ENCODE data around the gene PRDX5.

DNA sequence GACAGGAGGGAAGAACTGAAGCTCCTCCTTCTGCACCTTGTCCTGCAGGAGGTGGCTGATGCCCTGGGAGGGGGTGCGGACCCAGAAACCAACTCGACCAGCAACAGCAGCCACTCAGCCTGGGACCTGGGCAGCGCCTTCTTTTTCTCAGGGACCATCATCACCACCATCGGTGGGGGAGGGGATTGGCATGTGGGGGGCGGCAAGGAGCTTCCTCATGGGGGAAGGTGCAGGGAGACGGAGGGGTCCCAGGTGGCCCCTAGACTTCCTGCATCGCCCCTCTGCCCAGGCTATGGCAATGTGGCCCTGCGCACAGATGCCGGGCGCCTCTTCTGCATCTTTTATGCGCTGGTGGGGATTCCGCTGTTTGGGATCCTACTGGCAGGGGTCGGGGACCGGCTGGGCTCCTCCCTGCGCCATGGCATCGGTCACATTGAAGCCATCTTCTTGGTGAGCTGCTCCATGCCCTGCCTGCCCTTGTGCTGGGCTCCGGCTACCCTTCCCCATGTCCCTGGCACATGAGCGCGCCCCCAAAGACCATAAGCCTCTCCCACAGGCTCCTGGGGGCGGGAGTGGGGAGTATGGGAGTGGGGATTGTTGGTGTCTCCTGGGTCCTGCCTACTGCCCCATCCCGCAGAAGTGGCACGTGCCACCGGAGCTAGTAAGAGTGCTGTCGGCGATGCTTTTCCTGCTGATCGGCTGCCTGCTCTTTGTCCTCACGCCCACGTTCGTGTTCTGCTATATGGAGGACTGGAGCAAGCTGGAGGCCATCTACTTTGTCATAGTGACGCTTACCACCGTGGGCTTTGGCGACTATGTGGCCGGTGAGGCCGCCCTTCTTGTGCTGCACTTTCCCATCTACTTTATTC lies 20.9 kb upstream of the PRDX5 start:
- no peak for TF ChIP-seq TCF4 (CRISPR knock-in tag; IDR thresholded peaks at IDR 0.05; ENCODE audit: borderline replicate concordance)
- TF ChIP-seq BACH2 (CRISPR knock-in tag; IDR thresholded peaks at IDR 0.05; ENCODE audit: borderline replicate concordance): no peak
- no peak for TF ChIP-seq ZFP3 (CRISPR knock-in tag; IDR thresholded peaks at IDR 0.05)

Measured in SK-N-SH treated with all-trans-retinoic acid at 6 μM for 48 hours (cell line).